Measurements from ENCODE around the gene GRIN2A. TPM values are rescaled to one million over a fixed set of nuclear protein-coding genes. Genes with fewer than 3 reads are reported as not detected.

GRIN2A gene
- total RNA-seq, 3 donors from 2014 or later, result 0.29 to 0.33 TPM; not detected in 1

GRCh38 chr16:10218490-10219206, 36.4 kb upstream of the GRIN2A start:
- Histone ChIP-seq H3K9me3 (no peaks in the 10 kb centered on the region), H3K36me3 (no peaks in the 10 kb centered on the region), H3K27me3 (peaks cover 0 to 33% of the 10 kb centered on the region in 2 donors), H3K4me1 (no peaks in the 10 kb centered on the region), H3K27ac (no peak overlapping the region), H3K4me3 (no peak overlapping the region)
- TF ChIP-seq POLR2AphosphoS5 (IDR thresholded peaks at IDR 0.05), result no peak
- TF ChIP-seq CTCF (IDR thresholded peaks at IDR 0.05), result no peak
- TF ChIP-seq POLR2A (IDR thresholded peaks at IDR 0.05), result no peak
- intact Hi-C loops (cut with DNase I; ENCODE audit: low total_unique reads), result no loop called here
- DNase-seq (ENCODE audit: low spot score in 2 of 2), result no peak

- TF ChIP-seq POLR2AphosphoS5 (IDR thresholded peaks at IDR 0.05), result no peak
- TF ChIP-seq CTCF (IDR thresholded peaks at IDR 0.05), result no peak
- TF ChIP-seq POLR2A (IDR thresholded peaks at IDR 0.05), result no peak
- Histone ChIP-seq H3K4me1 (no peaks in the 10 kb centered on the region), H3K27ac (no peak overlapping the region), H3K4me3 (no peak overlapping the region), H3K27me3 (peaks cover 0 to 25% of the 10 kb centered on the region in 2 donors), H3K9me3 (no peaks in the 10 kb centered on the region), H3K36me3 (no peaks in the 10 kb centered on the region)
- intact Hi-C loops (cut with DNase I; ENCODE audit: low total_unique reads), result no loop called here
- DNase-seq (ENCODE audit: low spot score in 2 of 2), result no peak
These were observed 31.5 kb upstream of the GRIN2A start for GRCh38 chr16:10213748-10214147.

- no peak overlapping the region for H3K27ac ChIP-seq
- no peak for DNase-seq (ENCODE audit: low spot score in 2 of 2)
- no peaks in the 10 kb centered on the region for H3K4me1 ChIP-seq
- H3K27me3 ChIP-seq, result peaks cover 0 to 8% of the 10 kb centered on the region in 2 donors
- intact Hi-C loops (cut with DNase I; ENCODE audit: low total_unique reads), result no loop called here
- H3K36me3 ChIP-seq, result no peaks in the 10 kb centered on the region
- H3K9me3 ChIP-seq, result no peaks in the 10 kb centered on the region
- H3K4me3 ChIP-seq, result no peak overlapping the region
- TF ChIP-seq POLR2A (IDR thresholded peaks at IDR 0.05) (no peak), POLR2AphosphoS5 (IDR thresholded peaks at IDR 0.05) (no peak), CTCF (IDR thresholded peaks at IDR 0.05) (no peak)
These were observed 28.7 kb upstream of the GRIN2A start for GRCh38 chr16:10210944-10211343.

- Histone ChIP-seq H3K27me3 (peaks cover 0 to 8% of the 10 kb centered on the region in 2 donors), H3K9me3 (peaks cover 0 to 8% of the 10 kb centered on the region in 2 donors), H3K27ac (no peak overlapping the region), H3K4me3 (no peak overlapping the region), H3K4me1 (no peaks in the 10 kb centered on the region), H3K36me3 (no peaks in the 10 kb centered on the region)
- no peak for DNase-seq (ENCODE audit: low spot score in 2 of 2)
- intact Hi-C loops (cut with DNase I; ENCODE audit: low total_unique reads), result no loop called here
- TF ChIP-seq POLR2A (IDR thresholded peaks at IDR 0.05) (no peak), POLR2AphosphoS5 (IDR thresholded peaks at IDR 0.05) (no peak), CTCF (IDR thresholded peaks at IDR 0.05) (no peak)
These were observed 24.6 kb upstream of the GRIN2A start for GRCh38 chr16:10206865-10207264.

- intact Hi-C loops (cut with DNase I; ENCODE audit: low total_unique reads), result no loop called here
- TF ChIP-seq POLR2AphosphoS5 (IDR thresholded peaks at IDR 0.05), result no peak
- no peak for TF ChIP-seq POLR2A (IDR thresholded peaks at IDR 0.05)
- no peak for TF ChIP-seq CTCF (IDR thresholded peaks at IDR 0.05)
- H3K4me1 ChIP-seq, result no peaks in the 10 kb centered on the region
- H3K9me3 ChIP-seq, result peaks cover 0 to 8% of the 10 kb centered on the region in 2 donors
- H3K27me3 ChIP-seq, result peaks cover 0 to 8% of the 10 kb centered on the region in 2 donors
- H3K4me3 ChIP-seq, result no peak overlapping the region
- no peaks in the 10 kb centered on the region for H3K36me3 ChIP-seq
- no peak overlapping the region for H3K27ac ChIP-seq
- DNase-seq (ENCODE audit: low spot score in 2 of 2), result no peak
These were observed 24.0 kb upstream of the GRIN2A start for GRCh38 chr16:10206215-10206614.
